HG03439 (cell line): ENCODE measurements around the gene SCN5A.

Experiments used
- ATAC-seq: cut with Tn5 transposase; IDR thresholded peaks from one replicate; pipeline ENCODE4 v1.9.1; 2021; ENCODE audit warnings: mild to moderate bottlenecking, moderate library complexity; ENCODE audit not compliant: unreplicated experiment

SCN5A gene

DNA sequence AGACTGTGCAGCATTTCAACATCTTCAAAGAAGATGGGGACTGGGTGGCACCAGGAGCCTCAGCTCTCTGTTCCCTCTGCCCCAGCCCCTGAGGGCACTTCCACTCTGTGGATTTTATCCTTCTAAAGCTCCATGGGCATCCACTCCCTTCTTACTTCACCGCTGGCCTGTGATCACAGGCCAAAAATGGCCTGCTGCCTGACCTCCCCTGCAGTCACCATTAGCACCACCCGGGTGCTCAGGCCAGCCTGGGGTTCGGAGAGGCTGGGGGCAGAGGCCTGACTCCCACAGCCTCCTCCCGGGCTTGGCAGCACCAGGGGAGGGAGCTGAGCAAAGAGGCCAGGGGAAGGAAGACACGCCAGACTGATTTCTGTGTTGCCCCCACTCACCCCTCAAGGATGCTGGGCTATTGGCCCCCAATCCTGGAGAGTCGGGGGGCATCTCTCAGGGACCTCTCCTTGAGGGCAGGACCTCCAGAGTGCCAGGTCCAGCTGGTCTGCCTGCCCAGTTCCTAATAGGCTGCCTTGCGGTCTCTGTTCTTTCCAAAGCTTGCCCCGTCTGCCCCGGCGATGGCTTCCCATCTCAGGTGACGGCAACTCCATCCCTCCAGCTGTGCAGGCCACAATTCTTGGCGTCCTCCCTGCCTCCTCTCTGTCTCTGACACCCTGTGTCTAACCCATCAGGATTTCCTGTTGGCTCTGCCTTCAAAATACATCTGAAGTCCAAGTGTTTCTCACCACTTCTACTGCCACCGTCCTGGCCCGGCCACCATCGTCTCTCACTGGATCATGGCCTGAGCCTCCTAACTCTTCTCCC is 86.2 kb downstream of the SCN5A start:
- ATAC-seq, result no peak

DNA sequence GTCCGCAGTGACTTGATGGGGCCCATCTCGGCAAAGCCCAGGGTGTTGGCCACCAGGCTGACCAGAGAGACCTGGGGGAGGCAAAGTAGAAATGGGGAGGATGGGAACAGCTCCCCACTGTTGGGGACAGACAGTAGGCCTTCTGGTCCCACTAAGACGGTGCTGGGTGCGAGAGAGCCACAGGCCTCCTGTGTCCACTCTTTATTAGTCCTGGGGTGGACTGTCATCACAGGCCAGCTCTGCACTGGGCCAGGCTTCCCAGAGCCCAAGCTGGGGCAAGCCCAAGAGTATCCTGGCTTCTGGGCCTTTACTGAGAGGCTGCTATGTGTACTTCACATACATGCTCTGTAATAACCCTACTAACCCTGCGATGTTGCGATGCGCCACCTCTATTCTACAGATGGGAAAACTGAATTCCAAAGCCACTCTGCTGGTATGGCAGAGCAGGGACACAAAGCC is 87.0 kb downstream of the SCN5A start:
- ATAC-seq, result no peak

GRCh38 chr3:38561746-38562466 is 87.6 kb downstream of the SCN5A start:
- no peak for ATAC-seq

DNA sequence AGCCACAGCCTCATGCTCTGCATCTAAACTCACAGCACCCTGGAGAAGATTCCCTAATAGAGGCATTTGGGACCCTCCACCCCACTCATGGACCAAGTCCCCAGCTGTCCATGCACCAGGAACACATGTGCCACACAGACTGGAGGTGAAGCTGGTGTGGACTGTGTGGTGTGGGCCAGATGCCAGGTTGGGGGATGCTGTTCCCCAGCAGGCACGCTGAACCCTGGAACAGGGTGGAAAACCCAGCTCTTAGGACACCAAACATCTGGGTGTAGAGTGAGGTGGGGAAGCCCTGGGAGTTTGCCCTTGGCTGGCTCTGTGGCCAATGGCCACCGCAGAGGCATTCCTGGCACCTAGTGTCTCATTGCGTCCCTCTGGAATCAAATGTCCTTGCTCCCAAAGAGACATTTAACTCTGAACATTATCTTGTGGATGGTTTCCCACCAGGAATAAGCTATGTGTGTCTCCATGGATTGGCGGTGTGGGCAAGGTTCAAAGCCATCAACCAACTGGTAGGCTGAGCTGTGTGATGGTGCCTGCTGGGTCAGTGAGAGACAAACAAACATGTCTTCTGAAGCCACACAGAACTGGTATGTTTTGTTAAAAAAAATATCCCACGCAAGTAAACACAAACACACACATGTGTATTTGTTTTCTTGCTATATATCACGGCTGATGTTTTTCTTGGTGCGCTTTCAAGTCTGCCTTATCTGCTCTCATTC is 88.3 kb downstream of the SCN5A start:
- ATAC-seq, result no peak

GRCh38 chr3:38560284-38560683 is 89.2 kb downstream of the SCN5A start:
- ATAC-seq, result no peak

- no peak for ATAC-seq
Observed at GRCh38 chr3:38558864-38559263, 90.6 kb downstream of the SCN5A start.

GRCh38 chr3:38556640-38557358 is 92.7 kb downstream of the SCN5A start:
- ATAC-seq, result no peak

DNA sequence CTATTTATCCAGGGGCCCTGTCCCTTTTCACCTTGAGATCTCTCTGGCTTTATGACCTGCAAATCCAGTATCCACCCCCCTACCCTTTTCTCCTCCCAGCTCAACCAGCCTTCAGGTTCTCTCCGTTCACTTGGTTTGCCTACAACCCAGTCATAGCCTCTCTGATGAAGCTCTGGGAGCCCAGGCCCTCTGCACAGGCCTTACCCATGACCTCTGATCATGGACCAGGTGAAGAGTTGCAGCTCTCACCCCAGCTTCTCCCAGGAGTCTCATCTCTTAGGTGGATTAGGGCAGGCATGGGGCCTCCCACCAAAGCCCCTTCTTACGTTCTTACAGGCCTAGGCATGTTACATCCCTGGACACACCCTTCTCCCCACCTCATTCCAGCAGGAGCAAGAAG is 93.6 kb downstream of the SCN5A start:
- ATAC-seq, result no peak

DNA sequence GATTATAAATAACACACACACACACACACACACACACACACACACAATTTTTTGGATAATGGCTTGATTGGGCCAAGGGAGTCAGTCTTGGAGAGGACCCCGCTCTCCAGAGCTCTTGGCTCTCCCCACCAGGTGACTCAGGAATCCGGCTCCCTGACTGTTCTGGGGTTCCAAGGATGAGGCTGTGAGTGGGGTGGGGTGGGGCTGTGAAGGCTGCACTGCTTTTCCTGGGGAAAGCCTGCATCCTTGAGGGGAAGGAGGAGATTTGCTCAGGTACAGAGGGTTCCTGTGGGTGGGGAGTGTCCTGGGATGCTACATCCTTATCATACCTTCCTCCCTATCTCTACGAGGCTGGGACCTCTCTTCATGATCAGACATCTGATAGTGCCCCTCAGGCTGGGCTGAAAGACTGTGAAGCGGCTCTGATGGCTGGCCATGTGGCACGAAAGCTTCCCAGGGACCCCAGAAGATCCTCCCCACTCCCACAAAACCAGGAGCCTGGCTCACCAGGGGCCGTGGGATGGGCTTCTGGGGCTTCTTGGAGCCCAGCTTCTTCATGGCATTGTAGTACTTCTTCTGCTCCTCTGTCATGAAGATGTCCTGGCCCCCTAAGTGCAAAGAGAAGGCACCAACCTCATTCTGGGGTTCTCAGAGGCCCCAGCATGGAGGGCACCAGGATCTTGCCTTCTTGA is 94.2 kb downstream of the SCN5A start:
- no peak for ATAC-seq

DNA sequence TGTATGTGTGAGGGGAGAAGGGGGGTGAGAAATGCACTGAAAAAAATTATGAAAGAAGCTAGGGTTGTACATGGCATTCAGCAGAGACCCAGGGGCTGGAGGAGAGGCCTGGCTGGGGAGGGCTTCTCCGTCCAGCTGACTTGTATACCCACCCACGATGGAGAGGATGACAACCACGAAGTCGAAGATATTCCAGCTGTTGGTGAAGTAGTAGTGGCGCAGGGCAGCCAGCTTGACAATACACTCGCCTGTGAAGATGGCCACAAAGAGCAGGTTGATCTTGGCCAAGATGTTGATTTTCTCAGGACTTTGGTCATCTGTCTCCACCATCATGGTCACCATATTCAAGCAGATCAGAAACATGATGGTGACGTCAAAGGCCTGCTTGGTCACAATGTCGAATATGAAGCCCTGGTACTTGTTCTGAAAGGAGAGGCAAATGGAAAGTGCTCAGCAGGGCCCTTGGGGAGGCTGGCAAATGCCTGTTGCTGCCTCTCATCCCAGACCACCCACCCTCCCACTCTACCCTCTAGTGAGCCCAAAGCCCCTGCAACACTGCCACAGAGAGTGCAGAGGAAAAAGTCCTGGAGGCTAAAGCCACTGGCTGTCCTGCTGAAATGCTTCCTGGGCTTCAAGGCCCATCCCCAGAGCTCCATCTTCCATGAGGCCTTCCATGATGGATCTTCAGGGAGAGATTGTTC is 95.2 kb downstream of the SCN5A start:
- no peak for ATAC-seq

DNA sequence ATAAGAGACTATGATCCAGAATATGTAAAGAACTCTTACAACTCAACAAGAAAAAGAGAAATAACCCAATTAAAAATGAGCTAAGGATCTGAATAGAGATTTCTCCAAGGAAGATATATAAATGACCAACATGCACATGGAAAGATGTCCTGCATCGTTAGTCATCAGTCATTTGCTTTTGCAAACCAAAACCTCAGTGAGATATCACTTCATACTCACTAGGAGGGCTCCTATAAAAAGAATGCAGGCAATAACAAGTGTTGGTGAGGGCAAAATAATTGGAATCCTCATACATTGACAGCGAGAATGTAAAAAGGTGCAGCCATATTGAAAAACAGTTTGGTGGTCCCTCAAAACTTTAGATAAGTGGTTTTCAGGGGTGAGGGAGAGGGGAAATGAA is 96.4 kb downstream of the SCN5A start:
- ATAC-seq, result no peak

DNA sequence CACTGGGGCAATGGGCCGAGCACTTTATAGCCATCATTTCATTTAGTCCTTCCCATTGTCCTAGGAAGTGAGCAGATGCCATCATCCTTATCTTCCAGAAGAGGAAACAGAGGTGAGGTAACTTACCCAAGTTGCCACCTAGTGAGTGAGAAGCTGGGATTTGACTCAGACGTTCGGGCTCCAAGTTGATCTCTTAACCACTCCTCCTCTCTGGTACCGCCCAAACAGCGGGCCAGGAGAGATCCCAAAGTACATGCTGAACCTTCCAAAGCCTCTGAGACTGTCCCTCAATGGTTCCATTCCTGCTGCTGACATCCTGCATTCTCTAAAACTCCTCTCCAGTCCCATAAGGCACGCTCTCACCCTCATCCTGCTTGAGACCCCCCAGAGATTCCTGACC is 97.1 kb downstream of the SCN5A start:
- ATAC-seq, result no peak

DNA sequence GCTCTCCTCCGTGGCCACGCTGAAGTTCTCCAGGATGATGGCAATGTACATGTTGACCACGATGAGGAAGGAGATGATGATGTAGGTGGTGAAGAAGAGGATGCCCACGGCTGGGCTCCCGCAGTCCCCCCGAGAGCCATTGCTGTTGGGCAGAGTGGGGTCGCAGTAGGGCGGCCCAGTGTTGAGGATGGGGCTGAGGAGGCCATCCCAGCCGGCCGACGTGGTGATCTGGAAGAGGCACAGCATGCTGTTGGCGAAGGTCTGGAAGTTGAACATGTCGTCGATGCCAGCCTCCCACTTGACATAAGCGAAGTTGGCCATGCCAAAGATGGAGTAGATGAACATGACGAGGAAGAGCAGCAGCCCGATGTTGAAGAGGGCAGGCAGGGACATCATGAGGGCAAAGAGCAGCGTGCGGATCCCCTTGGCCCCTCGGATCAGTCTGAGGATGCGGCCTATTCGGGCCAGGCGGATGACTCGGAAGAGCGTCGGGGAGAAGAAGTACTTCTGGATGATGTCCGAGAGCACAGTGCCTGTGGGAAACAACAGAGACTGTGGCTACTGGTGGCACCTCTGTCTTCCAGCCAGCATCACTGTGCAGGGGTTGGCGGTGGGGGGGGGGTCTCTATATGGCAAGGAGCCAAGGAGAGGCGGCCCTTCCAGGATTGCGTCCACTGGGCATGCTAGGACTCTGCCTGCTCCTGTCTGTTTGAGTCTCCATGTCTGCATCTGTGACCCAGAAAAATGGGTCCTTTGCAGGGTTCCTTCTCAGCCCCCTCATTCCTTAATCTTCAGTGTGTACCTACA is 98.3 kb downstream of the SCN5A start:
- no peak for ATAC-seq

DNA sequence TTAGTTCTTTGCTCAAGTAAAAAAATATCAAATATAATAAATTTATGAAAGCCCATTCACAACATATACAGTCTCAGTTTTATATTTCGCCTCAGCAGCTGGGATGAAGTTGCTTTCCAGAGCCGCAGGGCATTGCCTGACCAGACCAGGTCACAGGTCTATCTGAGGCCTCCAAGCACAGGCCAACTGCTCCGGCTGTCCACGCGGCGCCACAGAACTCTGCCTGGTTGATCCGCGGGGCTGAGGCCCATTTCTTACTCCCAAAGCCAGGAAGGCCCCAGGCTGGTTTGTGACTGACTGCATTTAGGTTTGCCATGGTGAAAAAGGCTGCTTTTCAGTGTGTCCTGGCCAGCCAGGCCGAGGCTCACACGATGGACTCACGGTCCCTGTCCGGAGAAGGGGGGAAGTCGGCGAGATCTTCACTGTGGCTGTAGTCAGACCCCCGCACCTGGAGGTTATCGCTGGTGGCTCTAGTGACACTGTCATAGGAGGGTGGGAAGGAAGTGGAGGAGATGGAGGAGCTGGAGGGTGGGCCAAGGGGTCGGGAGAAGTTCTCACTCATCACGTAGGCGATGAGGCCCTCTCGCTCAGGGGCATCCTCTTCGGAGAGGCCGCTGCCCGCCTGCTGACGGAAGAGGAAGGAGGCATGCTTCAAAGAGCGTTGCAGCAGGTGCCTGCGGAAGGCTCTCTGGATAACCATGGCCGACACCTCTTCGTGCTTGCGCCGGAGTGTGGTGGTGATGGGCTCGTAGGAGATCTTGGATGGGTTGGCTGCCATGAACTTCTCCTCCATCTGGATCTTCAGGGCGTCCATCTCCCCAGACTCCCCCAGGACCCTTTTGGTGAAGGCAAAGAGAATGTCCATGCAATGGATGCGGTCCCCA is 99.3 kb downstream of the SCN5A start:
- no peak for ATAC-seq

- ATAC-seq, result no peak
Observed at GRCh38 chr3:38549486-38549885, 100.0 kb downstream of the SCN5A start.

DNA sequence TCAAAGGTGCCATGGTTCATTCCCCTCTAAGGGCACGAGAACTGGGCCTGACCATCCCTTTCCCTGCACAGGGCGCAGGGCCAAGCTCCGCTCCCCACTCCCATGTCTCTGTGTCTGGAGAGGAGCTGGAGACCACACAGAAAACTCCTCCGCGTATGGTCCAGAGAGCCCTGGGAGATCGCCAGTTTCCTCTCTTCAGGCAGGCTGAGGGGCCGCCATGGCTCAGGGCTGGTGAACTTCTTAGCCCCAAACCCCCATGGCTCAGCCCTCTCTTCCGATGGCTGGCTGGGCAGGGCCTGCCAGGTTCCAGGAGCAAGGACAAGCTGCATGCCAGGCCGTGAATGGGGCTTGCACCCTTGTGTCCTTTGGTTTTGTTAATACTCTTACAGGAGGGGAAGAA is 100.4 kb downstream of the SCN5A start:
- no peak for ATAC-seq

DNA sequence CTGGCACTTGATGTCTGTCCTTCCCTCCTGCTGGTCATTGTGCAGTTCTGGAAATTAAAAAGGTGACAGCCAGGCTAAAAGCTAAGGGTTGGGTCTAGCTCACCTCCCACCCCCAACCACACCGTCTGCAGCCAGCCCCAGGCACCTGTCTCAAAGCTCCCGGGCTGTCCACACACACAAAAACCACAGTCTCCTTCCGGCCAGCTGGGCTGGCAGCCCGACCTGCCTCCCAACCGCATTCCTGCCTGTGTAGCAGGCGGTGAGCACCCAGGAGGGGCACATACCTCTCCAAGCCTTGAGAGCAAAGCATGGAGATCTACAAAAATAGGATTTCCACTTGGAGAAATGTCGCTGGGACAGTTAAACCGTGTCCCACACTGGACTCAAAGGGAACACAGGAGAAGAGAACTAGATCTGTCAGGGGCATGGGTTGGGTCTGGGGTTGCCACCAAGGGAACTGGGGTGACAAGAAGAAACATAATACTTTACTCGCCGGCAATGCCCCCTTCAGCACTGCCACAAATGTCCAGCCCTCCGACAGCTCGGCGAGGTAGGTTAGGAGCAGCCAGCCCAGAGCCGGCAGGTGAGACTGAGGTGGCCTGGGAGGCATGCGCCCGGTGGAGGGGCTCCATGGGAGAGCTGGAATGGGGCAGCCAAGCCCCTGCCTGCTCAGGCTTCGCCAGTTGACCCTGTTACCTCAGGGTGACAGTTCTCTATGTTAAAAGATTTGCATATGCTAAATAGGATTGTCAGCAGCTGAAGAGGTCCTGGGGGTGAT is 101.1 kb downstream of the SCN5A start:
- ATAC-seq, result no peak
